ENCODE results near the gene MCRIP2.
A peak's percentile ranks its signal among the peaks of the same experiment; 100 is the strongest.
"Not testable (repeated sequence)": the region's sequence is repeated elsewhere in the genome, so short reads cannot be mapped to it uniquely, and the experiment has no call there.

The MCRIP2 gene

GRCh38 chr16:683396-684070 lies 41.9 kb downstream of the MCRIP2 start:
- no peak for DNase-seq

- DNase-seq: peak; percentile 94
Measured at GRCh38 chr16:684071-684794, 42.6 kb downstream of the MCRIP2 start, which contains the start of gene JMJD8. Gene JMJD8, minus strand, starts transcription at chr16:684334. Its CDS starts 15 bp downstream, at chr16:684319.

- no peak for DNase-seq
Measured at GRCh38 chr16:684961-685696, 43.5 kb downstream of the MCRIP2 start.

GRCh38 chr16:685967-686366 lies 44.3 kb downstream of the MCRIP2 start:
- DNase-seq: no peak

GRCh38 chr16:686459-687260 lies 45.0 kb downstream of the MCRIP2 start:
- no peak for DNase-seq

GRCh38 chr16:687499-687898 lies 45.9 kb downstream of the MCRIP2 start:
- DNase-seq: no peak

- DNase-seq: no peak
Measured at GRCh38 chr16:689175-689897, 47.7 kb downstream of the MCRIP2 start.

- DNase-seq: not testable (repeated sequence)
Measured at GRCh38 chr16:691242-691641, 49.6 kb downstream of the MCRIP2 start.

GRCh38 chr16:692356-693108 lies 50.9 kb downstream of the MCRIP2 start:
- DNase-seq: no peak

- no peak for DNase-seq
Measured at GRCh38 chr16:693364-693763, 51.7 kb downstream of the MCRIP2 start.

- DNase-seq: no peak
Measured at GRCh38 chr16:693766-694165, 52.1 kb downstream of the MCRIP2 start.

- DNase-seq: no peak
Measured at GRCh38 chr16:694187-694862, 52.7 kb downstream of the MCRIP2 start.

- DNase-seq: no peak
Measured at GRCh38 chr16:694863-695354, 53.3 kb downstream of the MCRIP2 start.

- peak; percentile 61 for DNase-seq
Measured at GRCh38 chr16:695355-696089, 53.9 kb downstream of the MCRIP2 start.

Data from activated CD4-positive, alpha-beta T cell treated with anti-CD3 and anti-CD28 coated beads for 1 hour (primary cell).